Measurements from ENCODE around the gene SYNDIG1. TPM values are rescaled to one million over a fixed set of nuclear protein-coding genes. Genes with fewer than 3 reads are reported as not detected.

The SYNDIG1 gene
- total RNA-seq, 2 experiments from 2014 or later: not detected

- intact Hi-C loops (cut with micrococcal nuclease; ENCODE audit: unreplicated experiment): no loop called here
- ChIA-PET POLR2A (interaction anchor here (1.8 kb wide), 1 partner anchor 9 kb away, joined by 7 read pairs; no protein-coding TSS in a partner anchor), CTCF (ENCODE audit: unreplicated experiment) (interaction anchor here (0.6 kb wide), 1 partner anchor 46 kb away, joined by 3 read pairs; no protein-coding TSS in a partner anchor)
- Histone ChIP-seq H3K27ac (ENCODE audit: low read depth, low read length, poor library complexity, severe bottlenecking) (no peak overlapping the region), H3K4me1 (ENCODE audit: insufficient read depth, low read length, poor library complexity, severe bottlenecking) (peaks cover 11% of the 10 kb centered on the region), H3K9me2 (ENCODE audit: insufficient read depth, low read length) (no peaks in the 10 kb centered on the region), H3K36me3 (ENCODE audit: insufficient read depth, low read length) (no peaks in the 10 kb centered on the region), H3K4me2 (ENCODE audit: low read length) (no peak overlapping the region; the same call in 1 of the 2 replicates), H4K20me1 (ENCODE audit: insufficient read depth, low read length) (no peaks in the 10 kb centered on the region), H2AFZ (ENCODE audit: low read length) (no peak overlapping the region), H3K79me2 (ENCODE audit: insufficient read depth, low read depth, low read length) (no peaks in the 10 kb centered on the region), H3K4me3 (ENCODE audit: low read depth, low read length, poor library complexity, severe bottlenecking) (no peak overlapping the region), H3K9me3 (ENCODE audit: low read length) (no peaks in the 10 kb centered on the region)
- no peak for DNase-seq (ENCODE audit: low spot score)
- no TSS peak for BruUV-seq (replicated peaks)
- no peak for TF ChIP-seq CTCF (conservative IDR thresholded peaks at IDR 0.05; ENCODE audit: low read length)
- no peak for TF ChIP-seq EZH2phosphoT487 (IDR thresholded peaks at IDR 0.05; ENCODE audit: borderline replicate concordance, low read depth, low read length)
Observed at GRCh38 chr20:24610341-24611115, 141.1 kb downstream of the SYNDIG1 start.

- H3K9me3 ChIP-seq (ENCODE audit: low read length): no peaks in the 10 kb centered on the region
- no peak overlapping the region for H3K4me2 ChIP-seq (ENCODE audit: low read length)
- H4K20me1 ChIP-seq (ENCODE audit: insufficient read depth, low read length): no peaks in the 10 kb centered on the region
- no peak overlapping the region for H2AFZ ChIP-seq (ENCODE audit: low read length)
- no peaks in the 10 kb centered on the region for H3K36me3 ChIP-seq (ENCODE audit: insufficient read depth, low read length)
- ChIA-PET CTCF (ENCODE audit: unreplicated experiment) (no interaction called here), POLR2A (no interaction called here)
- no peaks in the 10 kb centered on the region for H3K79me2 ChIP-seq (ENCODE audit: insufficient read depth, low read depth, low read length)
- BruUV-seq (replicated peaks): no TSS peak
- no peak for TF ChIP-seq CTCF (conservative IDR thresholded peaks at IDR 0.05; ENCODE audit: low read length)
- TF ChIP-seq EZH2phosphoT487 (IDR thresholded peaks at IDR 0.05; ENCODE audit: borderline replicate concordance, low read depth, low read length): no peak
- H3K27ac ChIP-seq (ENCODE audit: low read depth, low read length, poor library complexity, severe bottlenecking): no peak overlapping the region
- intact Hi-C loops (cut with micrococcal nuclease; ENCODE audit: unreplicated experiment): no loop called here
- no peak overlapping the region for H3K4me3 ChIP-seq (ENCODE audit: low read depth, low read length, poor library complexity, severe bottlenecking)
- H3K9me2 ChIP-seq (ENCODE audit: insufficient read depth, low read length): no peaks in the 10 kb centered on the region
- no peak for DNase-seq (ENCODE audit: low spot score)
- H3K4me1 ChIP-seq (ENCODE audit: insufficient read depth, low read length, poor library complexity, severe bottlenecking): peaks cover 11% of the 10 kb centered on the region
Observed at GRCh38 chr20:24611360-24612140, 142.1 kb downstream of the SYNDIG1 start.
